PC-9 (cell line): ENCODE data around the gene MACROD2. TPM values are rescaled to one million over a fixed set of nuclear protein-coding genes. Genes with fewer than 3 reads are reported as not detected.

ENCODE experiments used
- BruUV-seq: library from RNA; stranded (reverse); fragments of 400-500 nt; replicated peaks from 2 replicates; lab custom pipeline; 2021; lab: Mats Ljungman, UMichigan
- CTCF ChIA-PET: fragments of 300-600 bp; sonication (Branson Sonifier 250); formaldehyde crosslinking; loops from one replicate; lab custom pipeline; 2022; ENCODE audit warnings: antibody characterized with exemption; lab: Charles Lee
- POLR2A ChIA-PET: fragments of 300-600 bp; sonication (Branson Sonifier 250); formaldehyde crosslinking; loops from one replicate; lab custom pipeline; 2022; ENCODE audit warnings: antibody characterized with exemption; ENCODE audit not compliant: unreplicated experiment; lab: Charles Lee
- DNase-seq, 2 experiments: peaks; one replicate each; pipeline versions ENCODE4 v3.0.0 to v3.0.0-alpha.2; 2015 to 2022; ENCODE audit warnings: mixed read lengths in 1 of 2
- H2AFZ ChIP-seq: fragments of 200-600 bp; sonication (generic); 2 replicates; pipeline ENCODE4 v1.8.1; 2017; ENCODE audit warnings: antibody characterized with exemption
- H3F3A ChIP-seq: fragments of 200-600 bp; sonication (generic); 2 replicates; pipeline ENCODE4 v1.8.1; 2017; ENCODE audit warnings: antibody characterized with exemption, mild to moderate bottlenecking, low read depth; ENCODE audit not compliant: insufficient read depth
- H3K27ac ChIP-seq: fragments of 200-600 bp; sonication (generic); 2 replicates; pipeline ENCODE4 v1.6.1; 2016; ENCODE audit warnings: mixed run types
- H3K27me3 ChIP-seq: fragments of 200-600 bp; sonication (generic); 2 replicates; pipeline ENCODE4 v1.6.1; 2016; ENCODE audit warnings: low read depth, mixed run types; ENCODE audit not compliant: insufficient read depth
- H3K36me3 ChIP-seq: fragments of 200-600 bp; sonication (generic); 2 replicates; pipeline ENCODE4 v1.6.1; 2016; ENCODE audit warnings: low read depth, mixed run types
- H3K4me1 ChIP-seq: fragments of 200-600 bp; sonication (generic); replicated peaks from 2 replicates; pipeline ENCODE4 v1.6.1; 2016; ENCODE audit warnings: mixed run types; ENCODE audit not compliant: insufficient read depth
- H3K4me2 ChIP-seq: fragments of 200-600 bp; sonication (generic); 2 replicates; pipeline ENCODE4 v1.6.1; 2017; ENCODE audit warnings: mixed run types
- H3K4me3 ChIP-seq: fragments of 200-600 bp; sonication (generic); 2 replicates; pipeline ENCODE4 v1.6.1; 2016; ENCODE audit warnings: mixed run types
- H3K79me2 ChIP-seq: fragments of 200-600 bp; sonication (generic); 2 replicates; pipeline ENCODE4 v1.6.1; 2017; ENCODE audit warnings: low read depth, mixed run types
- H3K9me2 ChIP-seq: fragments of 200-600 bp; sonication (generic); 2 replicates; pipeline ENCODE4 v1.8.1; 2017; ENCODE audit warnings: mild to moderate bottlenecking; ENCODE audit not compliant: insufficient read depth
- H3K9me3 ChIP-seq: fragments of 200-600 bp; sonication (generic); 2 replicates; pipeline ENCODE4 v1.8.1; 2016; ENCODE audit warnings: low read depth; ENCODE audit not compliant: insufficient read depth
- H4K20me1 ChIP-seq: fragments of 200-600 bp; sonication (generic); 2 replicates; pipeline ENCODE4 v1.8.1; 2017; ENCODE audit not compliant: insufficient read depth
- EZH2 ChIP-seq: fragments of 200-600 bp; sonication (generic); IDR thresholded peaks from 2 replicates; pipeline ENCODE4 v1.8.0; 2017; ENCODE audit warnings: antibody characterized with exemption, low read depth
- intact Hi-C: fragments of 100-400 bp; cut with micrococcal nuclease; formaldehyde crosslinking; loops from one replicate; pipeline ENCODE4 v1.10.0; 2022; ENCODE audit not compliant: unreplicated experiment
- total RNA-seq: library from RNA; stranded (reverse); gene quantifications from 2 replicates; pipeline ENCODE4 v1.2.3, GENCODE V29; 2021
- TF ChIP-seq, protein P1 (sequence below): fragments of 200-600 bp; sonication (generic); conservative IDR thresholded peaks from 2 replicates; pipeline ENCODE4 v1.6.1; 2017; ENCODE audit warnings: mixed run types, antibody characterized with exemption, mild to moderate bottlenecking, moderate library complexity

MACROD2 gene
- total RNA-seq, 1 experiment from 2014 or later, result 11.4 TPM

DNA sequence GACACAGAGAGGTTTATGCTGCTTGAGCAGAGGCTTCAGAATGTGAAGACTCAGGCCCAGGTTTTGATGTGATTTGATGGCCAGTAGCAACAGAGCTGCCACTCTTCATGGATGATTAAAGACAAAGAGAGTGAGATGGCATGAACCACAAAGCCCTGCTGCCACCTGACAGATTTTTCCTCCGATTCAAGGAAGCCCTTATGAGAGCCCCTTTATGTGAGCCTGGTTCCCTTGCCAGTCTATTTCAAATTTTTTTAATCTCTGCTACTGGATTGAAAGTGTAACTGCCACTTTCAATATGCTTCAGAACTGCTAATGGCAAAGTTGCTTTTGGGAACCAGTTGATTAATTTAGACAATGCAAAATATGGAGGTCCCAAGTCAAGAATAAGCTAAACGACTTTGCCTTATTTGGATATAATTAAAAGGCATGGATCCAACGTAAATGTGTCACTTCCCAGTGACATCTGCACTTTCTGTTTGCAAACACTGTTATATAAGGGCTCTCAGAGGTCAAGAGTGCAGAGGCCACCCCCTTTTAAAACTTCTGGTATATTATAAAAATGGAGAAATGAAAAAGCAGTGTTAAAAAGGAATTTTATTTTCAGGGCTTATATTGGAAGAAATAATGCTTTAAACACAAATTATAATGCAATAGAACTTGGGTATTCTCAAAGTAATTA lies 581.0 kb downstream of the MACROD2 start:
- H2AFZ ChIP-seq, result no peak overlapping the region
- no peak for TF ChIP-seq EZH2
- TF ChIP-seq, protein P1, sequence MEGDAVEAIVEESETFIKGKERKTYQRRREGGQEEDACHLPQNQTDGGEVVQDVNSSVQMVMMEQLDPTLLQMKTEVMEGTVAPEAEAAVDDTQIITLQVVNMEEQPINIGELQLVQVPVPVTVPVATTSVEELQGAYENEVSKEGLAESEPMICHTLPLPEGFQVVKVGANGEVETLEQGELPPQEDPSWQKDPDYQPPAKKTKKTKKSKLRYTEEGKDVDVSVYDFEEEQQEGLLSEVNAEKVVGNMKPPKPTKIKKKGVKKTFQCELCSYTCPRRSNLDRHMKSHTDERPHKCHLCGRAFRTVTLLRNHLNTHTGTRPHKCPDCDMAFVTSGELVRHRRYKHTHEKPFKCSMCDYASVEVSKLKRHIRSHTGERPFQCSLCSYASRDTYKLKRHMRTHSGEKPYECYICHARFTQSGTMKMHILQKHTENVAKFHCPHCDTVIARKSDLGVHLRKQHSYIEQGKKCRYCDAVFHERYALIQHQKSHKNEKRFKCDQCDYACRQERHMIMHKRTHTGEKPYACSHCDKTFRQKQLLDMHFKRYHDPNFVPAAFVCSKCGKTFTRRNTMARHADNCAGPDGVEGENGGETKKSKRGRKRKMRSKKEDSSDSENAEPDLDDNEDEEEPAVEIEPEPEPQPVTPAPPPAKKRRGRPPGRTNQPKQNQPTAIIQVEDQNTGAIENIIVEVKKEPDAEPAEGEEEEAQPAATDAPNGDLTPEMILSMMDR, result no peak
- no peaks in the 10 kb centered on the region for H3F3A ChIP-seq
- no peaks in the 10 kb centered on the region for H3K27me3 ChIP-seq
- no peaks in the 10 kb centered on the region for H3K9me2 ChIP-seq
- H3K79me2 ChIP-seq, result no peaks in the 10 kb centered on the region
- no peaks in the 10 kb centered on the region for H3K36me3 ChIP-seq
- no peaks in the 10 kb centered on the region for H4K20me1 ChIP-seq
- DNase-seq, result no peak
- POLR2A ChIA-PET, result no interaction called here
- H3K4me3 ChIP-seq, result no peak overlapping the region
- no TSS peak for BruUV-seq
- H3K27ac ChIP-seq, result no peak overlapping the region
- H3K4me2 ChIP-seq, result no peak overlapping the region
- intact Hi-C loops, result no loop called here
- CTCF ChIA-PET, result no interaction called here
- H3K9me3 ChIP-seq, result no peaks in the 10 kb centered on the region
- no peaks in the 10 kb centered on the region for H3K4me1 ChIP-seq

DNA sequence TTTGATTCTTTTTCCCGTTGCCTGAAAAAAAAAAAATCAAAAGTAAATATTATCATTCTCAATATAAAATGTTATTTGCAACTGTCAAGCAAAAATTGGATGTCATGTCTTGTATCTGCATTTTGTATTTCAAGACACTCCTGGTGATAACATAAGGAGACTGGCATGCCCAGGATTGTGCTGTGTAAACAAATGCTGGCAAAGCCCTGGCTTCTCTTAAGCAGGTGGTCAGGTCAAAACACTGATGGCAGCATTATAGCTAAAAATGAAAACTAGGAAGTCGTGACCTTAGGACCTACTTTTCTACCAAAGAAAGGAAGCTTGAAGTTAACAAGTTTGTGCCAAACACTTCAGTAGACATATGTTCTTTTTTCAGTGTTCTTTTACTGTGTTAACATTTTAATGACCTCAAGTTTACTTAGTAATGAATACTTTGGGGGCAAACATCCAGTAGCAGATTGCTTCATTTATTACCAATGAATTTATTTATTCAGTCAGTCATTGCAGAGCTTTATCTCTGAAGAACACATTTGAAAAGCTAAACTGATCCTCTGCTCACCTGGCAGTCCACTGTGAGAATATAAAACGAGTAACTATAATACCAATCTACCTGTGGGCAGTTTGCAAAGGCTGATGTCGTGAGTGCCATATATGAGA lies 585.2 kb downstream of the MACROD2 start:
- CTCF ChIA-PET, result no interaction called here
- no TSS peak for BruUV-seq

DNA sequence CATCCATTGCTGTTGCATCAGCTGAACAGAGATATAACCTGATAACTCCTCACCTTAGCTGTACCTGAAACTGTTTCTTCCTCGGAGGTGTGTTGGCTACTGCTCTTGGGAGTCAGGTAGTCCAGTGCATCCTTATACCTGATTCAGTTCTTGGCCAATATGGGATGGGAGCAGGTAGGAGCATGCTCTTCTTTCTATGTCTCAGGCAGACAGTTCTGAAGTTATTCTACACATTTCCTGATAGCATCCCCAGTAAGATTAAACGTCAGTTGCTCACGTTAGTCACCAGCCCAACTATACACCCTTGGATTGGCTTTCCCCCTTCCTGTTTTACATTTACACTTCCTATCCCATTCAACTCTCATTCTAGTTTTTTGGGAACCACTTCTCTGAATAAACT lies 586.4 kb downstream of the MACROD2 start:
- H3K4me3 ChIP-seq, result no peak overlapping the region
- no peaks in the 10 kb centered on the region for H3K9me2 ChIP-seq
- ChIA-PET CTCF (no interaction called here), POLR2A (no interaction called here)
- intact Hi-C loops, result loop anchor here (10.0 kb wide), 1 partner anchor 247 kb away; the partner anchor contains the start of gene FLRT3
- H3K79me2 ChIP-seq, result no peaks in the 10 kb centered on the region
- H2AFZ ChIP-seq, result no peak overlapping the region
- no peaks in the 10 kb centered on the region for H4K20me1 ChIP-seq
- no peak overlapping the region for H3K27ac ChIP-seq
- peaks cover 13% of the 10 kb centered on the region for H3K4me1 ChIP-seq
- TF ChIP-seq, protein P1, result no peak
- no peak for TF ChIP-seq EZH2
- H3F3A ChIP-seq, result peaks cover 11% of the 10 kb centered on the region
- H3K27me3 ChIP-seq, result no peaks in the 10 kb centered on the region
- no TSS peak for BruUV-seq
- DNase-seq, result no peak
- H3K4me2 ChIP-seq, result no peak overlapping the region
- H3K36me3 ChIP-seq, result no peaks in the 10 kb centered on the region
- H3K9me3 ChIP-seq, result no peaks in the 10 kb centered on the region

More for the DNA sequence above, 585.2 kb downstream of the MACROD2 start:
- Histone ChIP-seq H3K27ac (no peak overlapping the region), H3F3A (peaks cover 11% of the 10 kb centered on the region), H3K79me2 (no peaks in the 10 kb centered on the region), H3K27me3 (no peaks in the 10 kb centered on the region), H3K4me3 (no peak overlapping the region), H4K20me1 (no peaks in the 10 kb centered on the region), H2AFZ (no peak overlapping the region), H3K36me3 (no peaks in the 10 kb centered on the region), H3K4me2 (no peak overlapping the region), H3K4me1 (peaks cover 13% of the 10 kb centered on the region), H3K9me2 (no peaks in the 10 kb centered on the region), H3K9me3 (no peaks in the 10 kb centered on the region)
- POLR2A ChIA-PET, result no interaction called here
- TF ChIP-seq, protein P1, result no peak
- no peak for TF ChIP-seq EZH2
- intact Hi-C loops, result loop anchor here (10.0 kb wide), 1 partner anchor 246 kb away; the partner anchor contains the start of gene FLRT3
- no peak for DNase-seq
